CD1c-positive myeloid dendritic cell (primary cell): ENCODE results near the gene AHRR.
"Not testable (repeated sequence)": the region's sequence is repeated elsewhere in the genome, so short reads cannot be mapped to it uniquely, and the experiment has no call there.

Experiments
- DNase-seq: peaks from one replicate; pipeline ENCODE4 v3.0.0-alpha.2; 2016; ENCODE audit errors: extremely low spot score

AHRR gene

DNA sequence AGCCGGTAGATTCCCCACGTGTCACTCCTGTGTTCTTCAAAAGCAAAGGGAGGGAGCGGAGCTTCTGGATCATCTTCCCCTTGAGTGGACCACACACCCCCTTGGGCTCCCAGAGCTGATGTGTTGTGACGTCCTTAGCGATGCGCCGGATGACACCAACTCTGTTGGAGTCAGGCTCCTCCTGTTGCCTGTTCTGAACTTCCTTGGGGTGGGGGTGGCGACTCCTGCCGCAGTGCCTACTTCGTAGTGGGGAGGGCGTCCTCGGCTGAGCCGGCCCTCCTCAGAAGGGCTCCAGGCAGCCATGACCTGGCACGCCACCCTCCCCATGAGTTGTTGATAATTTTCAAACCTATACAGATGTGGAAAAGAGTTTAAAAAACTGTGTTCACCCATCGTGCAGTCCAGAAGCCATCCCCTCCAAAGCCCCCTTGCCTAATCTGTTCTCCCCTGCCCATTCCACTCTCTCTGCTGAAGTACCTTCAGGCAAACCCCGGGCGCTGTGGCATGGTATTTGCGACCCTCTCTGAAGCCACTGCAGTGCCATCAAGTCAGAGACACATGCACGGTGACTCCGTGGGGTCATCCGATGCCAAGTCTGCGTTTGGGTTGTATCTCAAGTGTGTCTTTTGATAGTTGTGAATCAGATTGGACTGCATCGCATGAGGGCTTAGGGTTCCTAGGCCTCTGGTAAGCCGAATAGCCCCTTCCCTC lies 138.2 kb downstream of the AHRR start:
- no peak for DNase-seq

DNA sequence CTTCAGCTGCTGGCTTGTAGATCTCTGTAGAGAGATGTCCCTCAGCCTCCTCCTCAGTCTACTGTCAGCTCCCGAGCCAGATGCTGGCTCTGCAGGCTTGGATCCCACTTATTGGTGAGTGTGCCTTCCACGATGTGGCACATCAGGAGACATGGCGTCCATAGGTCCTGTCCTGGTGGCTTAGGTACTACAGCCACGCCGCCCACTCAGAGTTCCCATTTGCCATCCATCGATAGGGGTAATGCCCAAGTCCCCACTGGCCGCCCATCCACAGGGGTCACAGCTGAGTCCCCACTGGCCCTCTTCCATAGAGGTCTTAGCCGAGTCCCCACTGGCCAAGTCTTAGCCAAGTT lies 138.7 kb downstream of the AHRR start:
- no peak for DNase-seq

DNA sequence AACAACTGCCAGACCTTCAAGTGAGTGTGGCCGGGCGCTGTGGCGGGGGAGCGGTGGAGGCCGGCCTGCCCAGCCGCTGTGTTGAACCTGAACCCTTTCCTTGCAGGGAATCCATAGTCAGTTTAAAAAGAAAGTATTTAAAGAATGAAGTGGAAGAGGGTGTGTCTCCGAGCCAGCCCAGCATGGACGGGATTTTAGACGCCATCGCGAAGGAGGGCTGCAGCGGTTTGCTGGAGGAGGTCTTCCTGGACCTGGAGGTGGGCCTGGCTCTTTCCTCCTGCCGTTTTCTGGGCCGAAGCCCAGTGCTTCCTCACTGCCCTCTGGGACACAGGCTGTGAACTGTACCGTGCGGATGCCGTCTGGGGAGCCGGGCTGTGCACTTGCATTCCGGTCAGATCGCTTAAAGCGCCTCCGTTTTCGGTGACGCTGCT lies 140.6 kb downstream of the AHRR start:
- DNase-seq = no peak

DNA sequence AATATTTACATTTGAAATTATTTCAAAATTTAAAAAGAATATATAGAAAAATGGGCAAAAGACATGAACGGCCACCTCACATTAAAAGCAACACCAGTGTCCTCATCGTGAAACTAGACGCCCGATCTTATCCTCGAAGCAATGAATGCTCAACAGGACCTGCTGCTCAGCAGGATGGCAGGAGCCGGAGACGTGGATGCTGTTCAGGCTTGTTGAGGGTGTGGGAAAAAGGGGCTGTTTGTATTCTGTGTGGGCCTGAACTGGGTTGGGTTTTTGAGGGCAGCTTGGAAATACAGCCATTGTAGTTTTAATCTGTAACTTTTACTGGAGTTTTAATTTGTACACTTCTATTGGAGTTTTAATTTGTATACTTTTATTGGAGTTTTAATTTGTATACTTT lies 141.8 kb downstream of the AHRR start:
- no peak for DNase-seq

DNA sequence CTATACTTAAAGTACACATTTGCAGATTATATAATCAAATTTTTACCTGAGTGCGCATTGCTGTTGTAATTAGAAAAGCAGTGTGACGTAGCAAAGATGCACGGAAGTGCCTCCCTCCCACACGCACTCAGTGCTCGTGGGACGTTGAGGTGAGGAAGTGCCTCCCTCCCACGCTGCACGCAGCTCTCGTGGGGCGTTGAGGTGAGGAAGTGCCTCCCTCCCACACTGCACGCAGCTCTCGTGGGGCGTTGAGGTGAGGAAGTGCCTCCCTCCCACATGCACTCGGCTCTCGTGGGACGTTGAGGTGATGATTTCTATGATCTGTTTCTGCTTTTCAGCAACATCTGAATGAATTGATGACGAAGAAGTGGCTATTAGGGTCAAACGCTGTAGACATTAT lies 142.4 kb downstream of the AHRR start:
- DNase-seq = peak; percentile 98

DNA sequence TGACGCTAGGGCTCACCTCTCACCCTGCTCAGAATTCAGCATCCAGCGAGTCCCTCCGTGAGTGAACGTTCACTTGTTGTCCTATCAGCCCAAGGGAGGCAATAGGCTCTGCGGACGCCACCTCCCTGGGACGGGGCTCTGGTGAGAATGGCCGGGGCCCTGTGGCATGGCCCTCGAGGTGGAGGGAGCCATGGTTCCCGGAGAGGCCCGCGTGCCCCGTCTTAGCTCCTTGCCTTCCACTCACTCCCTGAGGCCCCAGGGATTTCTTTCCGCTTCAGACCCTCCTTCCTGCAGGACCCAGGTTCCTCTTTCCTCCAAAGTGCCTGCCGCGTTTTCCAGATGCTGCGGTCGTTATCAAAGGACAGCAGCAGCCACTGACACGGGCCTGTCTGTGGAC lies 142.9 kb downstream of the AHRR start:
- DNase-seq = no peak

DNA sequence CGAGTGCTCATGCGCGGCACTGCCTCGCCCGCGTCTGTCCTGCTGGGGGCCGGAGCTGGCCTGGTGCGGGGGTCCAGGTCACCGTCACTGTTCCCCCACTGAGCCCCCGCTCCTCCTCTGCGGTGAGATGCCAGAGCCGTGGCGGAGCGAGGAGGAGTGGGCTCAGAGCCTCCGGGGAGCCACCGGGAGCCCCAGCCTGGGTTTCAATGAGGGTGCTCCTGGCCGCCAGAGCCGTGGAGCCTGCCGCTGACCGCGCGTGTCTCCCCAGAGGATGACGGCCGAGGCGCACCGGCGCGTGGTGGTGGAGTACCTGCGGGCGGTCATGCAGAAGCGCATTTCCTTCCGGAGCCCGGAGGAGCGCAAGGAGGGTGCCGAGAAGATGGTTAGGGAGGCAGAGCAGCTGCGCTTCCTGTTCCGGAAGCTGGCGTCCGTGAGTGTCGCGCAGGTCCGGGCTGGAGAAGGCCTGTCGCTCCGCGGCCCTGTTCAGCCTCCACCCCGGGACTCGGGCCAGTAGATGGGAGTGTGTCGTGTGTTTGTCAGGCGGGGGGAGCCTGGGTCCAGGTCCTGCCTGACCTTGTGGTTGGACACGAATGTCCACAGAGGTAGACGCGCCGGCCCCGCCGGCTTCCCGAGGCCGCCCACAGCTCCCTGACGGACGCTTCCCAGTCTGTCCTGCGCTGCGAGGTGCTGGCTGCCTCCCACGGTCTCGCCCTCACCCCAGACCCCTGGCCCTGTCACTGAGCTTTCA lies 143.5 kb downstream of the AHRR start:
- DNase-seq = no peak

DNA sequence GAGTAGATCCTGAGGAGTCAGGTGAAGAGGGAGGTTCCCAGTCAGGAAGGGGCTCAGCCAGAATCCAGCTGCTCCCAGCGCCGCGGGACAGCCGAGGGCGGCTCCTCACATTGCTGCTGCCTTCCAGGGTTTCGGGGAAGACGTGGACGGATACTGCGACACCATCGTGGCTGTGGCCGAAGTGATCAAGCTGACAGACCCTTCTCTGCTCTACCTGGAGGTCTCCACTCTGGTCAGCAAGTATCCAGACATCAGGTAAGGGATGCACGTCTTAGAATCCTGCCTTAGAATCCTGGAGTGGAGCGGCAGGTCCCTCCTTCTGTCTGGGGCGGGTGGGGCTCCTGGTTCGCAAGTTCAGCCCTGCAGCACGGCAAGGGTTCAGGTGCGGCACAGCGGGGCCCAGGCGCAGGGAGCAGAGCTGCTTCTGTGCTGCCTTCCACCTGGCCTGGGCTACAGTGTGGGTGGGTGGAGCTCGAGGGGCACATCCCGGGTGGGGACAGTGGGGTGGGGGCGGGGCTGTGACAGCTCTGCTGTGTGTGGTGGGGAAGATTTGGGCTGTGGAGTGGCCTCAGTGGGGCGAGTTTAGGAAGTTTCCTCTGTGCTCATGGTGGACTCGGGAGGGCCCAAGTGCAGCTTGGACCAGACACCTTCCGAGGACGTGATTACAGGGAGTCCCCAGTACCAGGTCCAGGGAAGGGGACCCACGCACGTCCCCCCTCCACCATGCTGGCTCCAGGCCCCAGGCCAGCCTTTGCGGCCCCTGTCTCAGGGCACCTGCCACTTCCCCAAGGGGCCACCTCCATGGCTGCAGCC lies 144.3 kb downstream of the AHRR start:
- DNase-seq = no peak

DNA sequence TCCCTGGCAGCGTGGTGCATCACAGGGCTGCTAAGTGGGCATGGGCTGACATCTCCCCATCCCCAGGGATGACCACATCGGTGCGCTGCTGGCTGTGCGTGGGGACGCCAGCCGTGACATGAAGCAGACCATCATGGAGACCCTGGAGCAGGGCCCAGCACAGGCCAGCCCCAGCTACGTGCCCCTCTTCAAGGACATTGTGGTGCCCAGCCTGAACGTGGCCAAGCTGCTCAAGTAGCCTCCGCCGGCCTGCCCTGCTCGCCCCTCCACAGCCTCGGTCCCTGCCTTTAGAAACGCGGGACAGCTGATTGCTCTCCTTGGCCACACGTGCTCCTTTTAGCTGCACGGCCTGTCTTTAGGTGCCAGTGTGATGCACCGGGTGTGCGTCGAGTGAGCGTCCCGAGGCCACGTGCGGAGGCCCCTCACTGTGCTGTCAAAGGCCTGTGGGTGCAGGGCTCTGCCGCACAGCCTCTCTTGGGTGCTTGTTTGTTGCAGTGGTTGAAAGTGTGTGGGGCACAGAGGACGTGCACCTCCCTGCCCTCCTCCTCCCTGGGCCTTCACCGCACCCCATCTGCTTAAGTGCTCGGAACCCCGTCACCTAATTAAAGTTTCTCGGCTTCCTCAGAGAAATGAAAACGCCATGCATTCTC lies 145.3 kb downstream of the AHRR start:
- no peak for DNase-seq

DNA sequence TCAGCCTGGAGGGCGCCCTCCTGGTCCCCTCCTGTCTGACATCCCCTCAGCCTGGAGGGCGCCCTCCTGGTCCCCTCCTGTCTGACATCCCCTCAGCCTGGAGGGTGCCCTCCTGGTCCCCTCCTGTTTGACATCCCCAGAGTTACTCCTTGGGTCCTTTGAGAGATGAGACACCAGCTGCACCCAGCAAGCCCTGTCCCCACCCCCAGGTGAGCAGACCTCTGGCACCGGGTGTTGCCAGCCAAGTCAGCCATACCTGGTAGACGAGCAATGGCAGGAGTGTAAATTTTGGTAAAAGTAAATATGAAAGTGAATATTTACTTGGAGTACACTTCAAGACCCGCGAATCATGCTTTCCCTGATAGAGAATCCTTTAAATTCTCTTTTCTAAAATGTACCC lies 146.9 kb downstream of the AHRR start:
- no peak for DNase-seq

DNA sequence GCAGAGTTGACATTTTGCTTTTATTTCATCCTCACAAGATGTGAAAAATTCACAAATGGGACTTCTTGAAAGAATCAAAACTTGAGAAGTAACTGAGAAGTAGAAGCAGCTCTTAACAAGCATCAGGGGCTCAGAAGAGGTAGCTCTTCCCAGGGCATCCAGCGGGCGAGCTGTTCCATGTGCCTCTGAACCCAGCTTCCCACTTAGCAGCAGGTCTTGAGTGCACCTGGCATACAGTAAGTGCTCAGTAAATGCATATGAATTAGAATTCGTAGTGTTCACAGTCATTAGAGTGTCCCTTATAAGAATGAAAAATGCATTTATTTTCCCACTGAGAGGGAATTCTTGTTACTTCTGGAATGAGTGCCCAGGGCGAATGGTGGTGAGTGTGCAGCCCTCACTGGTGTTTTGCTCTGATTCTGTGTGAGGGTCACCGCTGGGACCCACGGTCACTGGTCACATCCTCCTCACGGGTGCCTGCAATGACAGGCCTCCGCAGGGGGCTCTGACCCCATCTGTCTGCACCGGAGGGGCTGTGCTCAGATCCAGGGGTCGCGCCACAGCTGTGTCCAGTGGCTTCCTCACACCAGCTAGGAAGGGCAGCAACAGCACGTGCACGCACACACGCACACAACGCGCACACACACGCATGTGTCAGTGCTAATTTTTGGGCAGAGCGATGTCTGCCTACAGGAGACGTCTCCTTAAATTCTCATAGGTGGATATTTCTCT lies 148.4 kb downstream of the AHRR start:
- DNase-seq = no peak

DNA sequence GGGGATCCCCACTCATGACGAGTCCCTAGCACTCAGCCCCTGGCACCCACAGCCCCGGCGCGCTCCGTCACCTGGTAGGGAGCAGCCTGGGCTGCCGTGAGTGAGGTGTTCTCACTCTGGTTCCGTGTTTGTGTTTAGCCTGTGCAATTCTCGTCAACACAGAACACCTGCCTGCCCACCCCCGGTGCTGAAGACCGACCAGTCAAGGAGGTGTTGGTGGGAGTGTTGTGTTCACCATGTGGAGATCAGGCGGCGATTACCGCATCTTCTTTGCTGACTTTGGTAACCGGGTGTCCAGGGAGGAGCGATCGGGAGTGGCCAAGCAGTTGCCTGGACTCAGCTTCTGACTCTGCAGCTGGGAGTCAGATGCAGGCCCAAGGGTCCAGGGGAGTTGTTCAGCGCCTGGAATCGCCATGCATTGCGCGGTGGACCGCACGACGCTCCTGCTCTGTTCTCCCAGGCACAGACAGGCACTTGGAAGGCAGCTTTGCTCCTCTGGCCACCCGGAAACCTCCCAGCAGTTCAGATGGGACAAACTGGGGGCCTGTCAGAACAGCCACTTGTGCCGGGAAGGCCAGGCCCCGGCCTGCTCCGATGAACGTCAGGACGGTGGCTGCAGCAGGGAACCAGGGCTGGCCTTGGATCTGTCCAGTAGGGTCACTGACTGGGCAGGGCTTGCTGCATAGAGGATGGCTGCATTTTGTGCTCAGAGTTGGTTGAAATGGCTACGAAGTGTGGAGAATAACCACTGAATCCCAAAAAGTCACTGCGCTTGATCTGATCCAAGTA lies 149.6 kb downstream of the AHRR start:
- DNase-seq = no peak

DNA sequence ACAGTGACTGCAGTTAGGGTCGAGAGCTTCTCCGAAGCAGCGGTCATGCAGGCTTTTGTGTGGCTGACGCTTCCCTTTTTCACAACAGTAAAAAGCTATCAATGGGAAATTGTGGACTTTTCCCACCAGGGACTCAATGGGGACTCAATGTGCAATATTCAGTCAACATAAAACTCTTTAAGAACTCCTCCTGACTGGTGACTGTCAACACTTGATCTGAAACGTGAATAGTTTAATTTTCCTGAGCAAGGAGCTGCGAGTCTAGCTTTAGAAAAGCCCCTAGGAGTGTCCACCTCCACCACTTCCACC lies 150.2 kb downstream of the AHRR start:
- DNase-seq = peak; percentile 50

DNA sequence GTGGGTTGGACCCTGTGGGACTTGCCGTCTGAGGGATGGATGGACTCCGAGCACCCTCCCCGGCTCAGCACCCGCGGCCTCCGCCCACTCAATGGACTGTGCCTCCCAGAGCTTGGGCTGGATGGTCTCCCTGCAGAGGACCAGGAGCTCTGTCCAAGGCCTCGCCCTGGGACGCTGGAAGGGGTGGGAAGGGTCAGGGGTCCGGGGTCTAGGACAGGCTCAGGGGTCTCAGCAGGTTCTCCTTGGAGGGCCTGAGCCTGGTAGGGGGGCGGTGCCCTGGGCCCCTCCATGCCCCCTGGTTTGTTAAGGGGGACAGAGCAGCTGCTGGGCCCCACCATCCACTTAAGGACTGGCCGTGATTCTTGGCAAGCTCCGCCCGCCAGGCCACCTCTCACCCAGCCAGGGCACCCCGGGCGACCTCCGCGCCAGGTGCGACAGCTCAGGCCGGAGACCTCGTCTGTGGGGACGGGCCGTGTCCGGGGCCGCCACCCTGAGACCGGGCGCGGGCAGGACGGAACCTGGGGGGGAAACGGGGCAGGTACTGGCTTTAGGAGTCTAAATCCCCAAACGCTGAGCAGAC lies 150.7 kb downstream of the AHRR start:
- DNase-seq = peak; percentile 17

DNA sequence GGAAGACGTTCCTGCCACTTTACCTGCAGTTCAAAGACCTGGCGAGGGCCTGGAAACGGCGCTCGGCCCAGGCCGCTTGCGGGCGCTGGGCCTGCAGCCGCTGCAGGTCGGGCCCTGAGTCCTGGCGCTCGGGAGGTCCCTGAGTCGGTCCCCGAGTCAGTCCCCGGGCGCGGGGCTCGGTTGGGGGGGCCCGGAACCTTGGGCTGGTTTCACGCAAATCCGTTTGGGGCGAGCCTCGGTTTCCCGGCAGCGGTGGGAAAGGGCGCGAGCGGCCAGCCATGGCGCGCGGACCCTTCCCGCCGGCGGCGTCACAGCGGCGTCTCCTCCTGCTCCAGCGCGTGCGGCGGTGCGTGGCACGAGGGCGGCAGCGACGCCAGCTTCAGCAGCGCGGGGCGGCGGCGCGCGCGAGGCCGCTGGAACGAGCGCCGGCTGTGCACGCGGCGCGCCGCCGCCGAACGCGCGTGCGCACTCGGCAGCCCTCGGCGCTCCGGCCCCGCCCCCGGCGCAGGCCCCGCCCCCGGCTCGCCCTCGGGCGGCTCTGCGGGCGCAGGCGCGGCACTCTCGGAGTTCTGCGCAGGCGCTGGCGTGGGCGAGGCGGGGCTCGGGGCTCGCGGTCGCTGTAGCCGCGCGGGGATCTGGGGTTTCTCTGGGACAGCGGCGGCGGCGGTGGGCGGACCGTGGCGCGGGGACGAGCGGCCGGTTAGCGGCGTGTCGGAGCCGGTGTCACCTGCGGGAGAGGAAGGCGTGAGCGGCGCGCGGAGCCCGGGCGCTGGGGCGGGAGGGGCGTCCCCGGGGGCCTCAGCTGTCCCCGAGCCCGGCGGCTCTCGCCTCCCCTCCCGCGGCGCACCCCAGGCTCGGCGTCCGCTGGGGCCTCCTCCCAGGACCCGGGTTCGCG lies 151.4 kb downstream of the AHRR start:
- peak; percentile 96 for DNase-seq

DNA sequence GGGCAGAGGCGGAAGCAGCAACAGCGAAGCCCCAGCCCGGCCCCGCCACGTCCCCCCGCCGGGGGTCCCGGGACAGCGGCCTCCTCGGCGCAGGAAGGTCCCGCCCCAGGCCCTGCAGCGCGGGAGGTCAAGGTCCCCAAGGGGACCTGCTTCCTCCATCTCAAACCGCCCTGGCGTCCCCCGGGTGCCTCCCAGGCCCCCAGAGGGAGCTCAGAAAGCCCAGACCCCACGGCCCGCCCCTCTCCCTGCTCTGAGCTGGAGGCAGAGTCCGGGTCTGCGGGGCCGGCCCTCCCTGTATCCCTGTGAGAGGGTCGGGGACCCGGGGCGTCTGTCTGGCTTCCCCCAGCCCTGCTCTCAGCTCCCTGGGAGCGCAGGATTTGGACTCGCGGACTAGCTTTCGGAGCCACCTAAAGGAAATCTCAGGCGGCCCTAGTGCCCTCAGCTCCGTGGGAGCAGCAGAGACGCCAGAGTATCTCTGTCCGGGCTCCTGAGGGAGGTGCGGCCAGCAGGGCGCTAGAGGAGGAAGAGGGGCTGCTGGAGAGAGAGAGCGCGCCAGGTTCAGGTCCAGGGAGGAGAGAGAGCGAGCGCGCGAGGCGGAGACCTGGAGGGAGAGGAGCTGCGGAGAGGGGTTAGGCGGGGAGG lies 152.2 kb downstream of the AHRR start:
- DNase-seq = peak; percentile 38

DNA sequence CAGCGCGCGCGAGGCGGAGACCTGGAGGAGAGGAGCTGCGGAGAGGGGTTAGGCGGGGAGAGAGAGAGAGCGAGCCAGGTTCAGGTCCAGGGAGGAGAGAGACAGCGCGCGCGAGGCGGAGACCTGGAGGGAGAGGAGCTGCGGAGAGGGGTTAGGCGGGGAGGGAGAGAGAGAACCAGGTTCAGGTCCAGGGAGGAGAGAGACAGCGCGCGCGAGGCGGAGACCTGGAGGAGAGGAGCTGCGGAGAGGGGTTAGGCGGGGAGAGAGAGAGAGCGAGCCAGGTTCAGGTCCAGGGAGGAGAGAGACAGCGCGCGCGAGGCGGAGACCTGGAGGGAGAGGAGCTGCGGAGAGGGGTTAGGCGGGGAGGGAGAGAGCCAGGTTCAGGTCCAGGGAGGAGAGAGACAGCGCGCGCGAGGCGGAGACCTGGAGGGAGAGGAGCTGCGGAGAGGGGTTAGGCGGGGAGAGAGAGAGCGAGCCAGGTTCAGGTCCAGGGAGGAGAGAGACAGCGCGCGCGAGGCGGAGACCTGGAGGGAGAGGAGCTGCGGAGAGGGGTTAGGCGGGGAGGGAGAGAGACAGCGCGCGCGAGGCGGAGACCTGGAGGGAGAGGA lies 152.8 kb downstream of the AHRR start:
- not testable (repeated sequence) for DNase-seq

DNA sequence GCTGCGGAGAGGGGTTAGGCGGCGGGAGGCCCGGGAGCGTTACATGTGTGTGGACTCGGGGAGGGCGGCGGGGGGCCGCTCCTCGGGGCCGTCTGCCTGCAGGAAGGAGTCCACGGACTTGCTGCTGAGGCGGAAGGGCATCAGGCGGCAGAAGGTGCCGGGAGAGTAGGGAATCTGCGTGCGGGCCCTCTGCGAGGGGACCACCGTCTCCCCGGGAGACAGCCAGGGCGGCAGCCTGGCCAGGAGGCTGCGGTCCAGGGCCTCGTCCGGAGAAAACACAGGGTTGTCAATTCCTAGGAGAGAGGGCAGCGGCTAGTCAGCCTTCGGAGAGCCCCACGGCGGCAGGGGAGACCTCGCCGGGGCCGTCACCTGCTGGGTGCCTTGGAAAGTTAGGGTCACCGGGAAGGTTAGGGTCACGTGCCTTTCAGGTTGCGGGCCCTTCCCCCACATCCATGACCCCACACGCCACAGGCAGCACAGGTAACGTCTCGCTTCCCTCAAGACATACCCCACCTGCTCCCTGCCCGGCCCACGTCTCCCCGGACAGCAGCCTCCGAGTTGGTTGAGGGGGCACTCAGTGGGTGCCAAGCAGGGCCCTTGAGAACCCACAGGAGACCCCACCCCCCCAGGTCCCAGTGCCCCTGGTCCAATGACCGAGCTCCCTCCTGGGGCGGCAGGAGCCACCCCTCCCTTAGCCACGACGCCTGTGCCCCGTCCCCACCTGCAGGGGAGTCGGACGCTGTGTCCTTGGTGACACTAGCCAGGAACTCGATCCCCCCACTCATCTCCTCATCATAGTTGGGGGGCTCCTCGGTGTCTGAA lies 153.5 kb downstream of the AHRR start:
- DNase-seq = peak; percentile 12
